Endothelial cell of umbilical vein (primary cell): ENCODE measurements around the gene C16orf95.

Experiments used
- CTCF ChIP-seq, 2 donors: IDR thresholded peaks; 1 replicate in 1 of 2; 2 replicates in 1 of 2; pipeline ENCODE4 v1.5.1; 2011; ENCODE audit warnings: low read length in 2 of 2, mild to moderate bottlenecking in 2 of 2, moderate library complexity in 2 of 2, control low read depth in 1 of 2, inconsistent platforms in 1 of 2, low read depth in 1 of 2; ENCODE audit not compliant: insufficient read depth in 1 of 2; ENCODE audit errors: extremely low read depth in 1 of 2
- EZH2 ChIP-seq: IDR thresholded peaks from 2 replicates; pipeline ENCODE4 v1.6.1; 2012; ENCODE audit warnings: borderline replicate concordance, low read depth, mild to moderate bottlenecking, moderate library complexity, low read length, inconsistent platforms; ENCODE audit not compliant: severe bottlenecking
- FOS ChIP-seq: IDR thresholded peaks from 2 replicates; pipeline ENCODE4 v1.6.1; 2011; ENCODE audit warnings: mild to moderate bottlenecking, low read length, moderate library complexity, borderline replicate concordance; ENCODE audit not compliant: insufficient read depth
- JUN ChIP-seq: IDR thresholded peaks from 2 replicates; pipeline ENCODE4 v1.6.1; 2011; ENCODE audit warnings: borderline replicate concordance, low read depth; ENCODE audit not compliant: insufficient read length, insufficient read depth
- MAX ChIP-seq: IDR thresholded peaks from 2 replicates; pipeline ENCODE4 v1.6.1; 2011; ENCODE audit not compliant: insufficient read depth, insufficient read length
- POLR2A ChIP-seq: IDR thresholded peaks from 2 replicates; pipeline ENCODE4 v1.6.1; 2012; ENCODE audit warnings: low read depth, mild to moderate bottlenecking, control low read depth, low read length
- POLR2AphosphoS5 ChIP-seq: IDR thresholded peaks from 2 replicates; pipeline ENCODE4 v1.6.1; 2012; ENCODE audit warnings: low read depth, mild to moderate bottlenecking, control low read depth, low read length, moderate library complexity; ENCODE audit not compliant: insufficient read depth

DNA sequence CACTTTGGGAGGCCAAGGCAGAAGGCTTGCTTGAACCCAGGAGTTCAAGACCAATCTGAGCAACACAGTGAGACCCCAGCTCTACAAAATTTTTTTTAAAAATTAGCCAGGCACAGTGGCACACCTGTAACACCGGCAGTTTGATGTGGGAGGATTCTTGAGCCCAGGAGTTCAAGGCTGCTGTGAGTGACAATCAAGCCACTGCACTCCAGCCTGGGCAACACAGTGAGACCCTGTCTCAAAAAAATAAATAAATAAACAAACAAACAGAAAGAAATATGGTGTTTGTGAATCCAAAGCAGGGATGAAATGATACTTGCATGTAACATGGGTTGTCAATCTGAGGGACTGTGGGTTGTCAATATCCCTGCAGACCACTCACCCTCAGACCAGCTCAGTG, 49.7 kb upstream of the C16orf95 start:
- no peak for TF ChIP-seq FOS
- TF ChIP-seq CTCF (IDR thresholded peaks at IDR 0.05; ENCODE audit: extremely low read depth in 1 of 2, insufficient read depth in 1 of 2, low read depth in 1 of 2, low read length in 2 of 2) = no peak
- TF ChIP-seq EZH2 = no peak
- TF ChIP-seq POLR2A = no peak
- TF ChIP-seq MAX = no peak
- TF ChIP-seq POLR2AphosphoS5 = no peak
- no peak for TF ChIP-seq JUN
